SH-SY5Y (cell line): Measurements from ENCODE around the gene HES6.

Source experiments
- GATA2 ChIP-seq: IDR thresholded peaks from 2 replicates; pipeline ENCODE4 v1.6.1; 2011; ENCODE audit warnings: mild to moderate bottlenecking, low read depth, low read length
- GATA3 ChIP-seq: IDR thresholded peaks from 2 replicates; pipeline ENCODE4 v1.6.1; 2011; ENCODE audit warnings: low read depth, mild to moderate bottlenecking, low read length, moderate library complexity

DNA sequence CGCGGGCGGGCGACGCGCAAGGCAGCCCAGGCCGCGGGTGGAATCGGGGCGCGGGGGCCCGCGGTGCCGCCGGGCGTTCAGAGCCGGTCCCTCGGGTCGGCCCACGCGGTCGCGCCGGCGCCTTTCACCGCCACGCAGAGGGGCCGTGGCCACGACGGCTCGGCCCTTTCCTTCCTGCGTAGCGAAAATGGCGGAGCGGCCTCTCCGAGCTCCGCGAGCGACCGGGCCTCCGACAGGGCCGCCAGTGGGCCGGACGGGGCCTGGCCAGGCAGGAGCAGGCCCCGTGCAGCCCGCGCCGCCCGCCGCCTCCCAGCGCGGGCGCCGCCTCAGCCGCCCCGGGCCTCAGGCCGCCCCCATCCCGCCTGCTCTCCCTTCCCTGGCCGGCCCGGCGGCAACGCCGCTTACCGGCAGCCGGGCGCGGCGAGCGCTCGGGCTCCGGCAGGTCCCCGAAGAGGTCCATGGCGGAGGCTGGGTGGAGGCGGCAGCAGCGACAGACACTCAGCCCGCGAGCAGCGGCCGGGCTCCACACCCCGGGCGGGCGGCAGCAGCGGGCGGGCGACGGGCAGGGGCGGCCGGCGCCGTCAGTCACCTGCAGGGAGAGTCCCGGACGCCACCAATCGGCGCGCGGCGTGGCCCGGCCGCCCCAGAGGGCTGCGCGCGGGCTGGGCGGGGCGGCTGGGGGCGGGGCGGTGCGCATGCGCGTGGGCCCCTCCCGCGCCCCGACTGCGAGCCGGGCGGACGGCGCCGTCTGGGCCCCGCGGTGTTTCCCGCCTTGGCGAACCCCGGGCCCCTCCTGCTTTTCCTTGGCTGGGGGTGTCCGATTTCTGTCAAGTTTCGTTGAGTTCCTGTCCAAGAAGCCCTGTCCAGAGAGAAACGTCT is 36.5 kb downstream of the HES6 start, which contains the start of gene ILKAP:
- TF ChIP-seq GATA2 (no peak), GATA3 (no peak)
